C4-2B (cell line): ENCODE results near the gene STIM1.

Experiments used
- CTCF ChIP-seq: fragments of 450-650 bp; conservative IDR thresholded peaks from 2 replicates; pipeline ENCODE4 v1.5.1; 2017; ENCODE audit warnings: mild to moderate bottlenecking
- ZFX ChIP-seq: fragments of 450-650 bp; IDR thresholded peaks from 2 replicates; pipeline ENCODE4 v1.6.1; 2017

GRCh38 chr11:4115128-4115527, 259.7 kb downstream of the STIM1 start:
- TF ChIP-seq CTCF, result no peak
- no peak for TF ChIP-seq ZFX
